ENCODE data around the gene ZBTB7C.

- no peak for TF ChIP-seq CTCF (IDR thresholded peaks at IDR 0.05)
- TF ChIP-seq POLR2A (IDR thresholded peaks at IDR 0.05), result no peak
These were observed 230.2 kb downstream of the ZBTB7C start for GRCh38 chr18:48179001-48179400.

Measured in esophagus squamous epithelium (tissue), 4 donors.